Subcutaneous adipose tissue (tissue), 4 donors: ENCODE results near the gene ASIC1. TPM values are rescaled to one million over a fixed set of nuclear protein-coding genes. Genes with fewer than 3 reads are reported as not detected.

Source experiments
- total RNA-seq, 4 donors: library from RNA; depleted of rRNA; stranded (reverse); fragments of >200 nt; gene quantifications; one replicate each; pipeline ENCODE4 v1.1.0, GENCODE V29; 2016
- TF ChIP-seq, protein P1 (sequence below): fragments of 450-650 bp; IDR thresholded peaks from one replicate; pipeline ENCODE4 v1.5.1; 2016; ENCODE audit warnings: low read depth, mild to moderate bottlenecking, control low read depth, antibody characterized with exemption, moderate library complexity

Gene ASIC1
- total RNA-seq, 4 donors from 2014 or later, result 0.38 to 3.1 (median 1.0) TPM

DNA sequence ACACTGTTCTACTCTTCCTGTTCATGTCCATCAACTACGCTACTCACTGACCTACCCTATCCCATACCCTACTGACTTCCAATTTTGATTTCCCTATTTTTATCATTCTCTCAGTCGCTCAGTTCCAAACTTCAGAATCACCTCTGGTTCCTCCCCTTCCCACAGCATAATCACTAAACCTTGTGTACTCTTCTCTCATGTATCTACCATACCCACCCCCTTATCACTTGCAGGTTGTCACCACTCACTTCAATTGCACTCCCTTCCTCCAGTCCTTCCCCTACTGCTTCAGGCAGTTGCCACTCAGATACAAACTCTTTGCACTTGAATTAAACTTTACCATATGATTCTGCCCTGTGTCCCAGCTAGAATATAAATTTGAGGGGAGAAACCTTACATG, 38.4 kb upstream of the ASIC1 start:
- TF ChIP-seq, protein P1, sequence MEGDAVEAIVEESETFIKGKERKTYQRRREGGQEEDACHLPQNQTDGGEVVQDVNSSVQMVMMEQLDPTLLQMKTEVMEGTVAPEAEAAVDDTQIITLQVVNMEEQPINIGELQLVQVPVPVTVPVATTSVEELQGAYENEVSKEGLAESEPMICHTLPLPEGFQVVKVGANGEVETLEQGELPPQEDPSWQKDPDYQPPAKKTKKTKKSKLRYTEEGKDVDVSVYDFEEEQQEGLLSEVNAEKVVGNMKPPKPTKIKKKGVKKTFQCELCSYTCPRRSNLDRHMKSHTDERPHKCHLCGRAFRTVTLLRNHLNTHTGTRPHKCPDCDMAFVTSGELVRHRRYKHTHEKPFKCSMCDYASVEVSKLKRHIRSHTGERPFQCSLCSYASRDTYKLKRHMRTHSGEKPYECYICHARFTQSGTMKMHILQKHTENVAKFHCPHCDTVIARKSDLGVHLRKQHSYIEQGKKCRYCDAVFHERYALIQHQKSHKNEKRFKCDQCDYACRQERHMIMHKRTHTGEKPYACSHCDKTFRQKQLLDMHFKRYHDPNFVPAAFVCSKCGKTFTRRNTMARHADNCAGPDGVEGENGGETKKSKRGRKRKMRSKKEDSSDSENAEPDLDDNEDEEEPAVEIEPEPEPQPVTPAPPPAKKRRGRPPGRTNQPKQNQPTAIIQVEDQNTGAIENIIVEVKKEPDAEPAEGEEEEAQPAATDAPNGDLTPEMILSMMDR, result no peak

DNA sequence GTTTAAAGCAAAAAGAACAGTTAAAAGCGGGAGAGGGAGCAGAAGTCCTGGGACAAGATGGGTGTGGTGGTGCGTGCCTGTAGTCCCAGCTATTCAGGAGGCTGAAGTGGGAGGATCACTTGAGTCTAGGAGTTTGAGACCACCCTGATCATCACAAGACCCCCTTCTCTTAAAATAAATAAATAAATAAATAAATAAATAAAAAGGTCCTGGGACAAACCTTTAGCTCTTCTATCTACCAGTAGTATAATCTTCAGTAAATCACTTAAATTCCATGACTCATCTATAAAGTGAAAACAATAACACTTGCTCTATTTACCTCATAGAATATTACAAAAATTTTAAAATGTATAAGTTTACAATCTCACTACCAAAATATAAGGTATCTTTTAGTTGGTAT, 37.9 kb upstream of the ASIC1 start:
- TF ChIP-seq, protein P1, result no peak

DNA sequence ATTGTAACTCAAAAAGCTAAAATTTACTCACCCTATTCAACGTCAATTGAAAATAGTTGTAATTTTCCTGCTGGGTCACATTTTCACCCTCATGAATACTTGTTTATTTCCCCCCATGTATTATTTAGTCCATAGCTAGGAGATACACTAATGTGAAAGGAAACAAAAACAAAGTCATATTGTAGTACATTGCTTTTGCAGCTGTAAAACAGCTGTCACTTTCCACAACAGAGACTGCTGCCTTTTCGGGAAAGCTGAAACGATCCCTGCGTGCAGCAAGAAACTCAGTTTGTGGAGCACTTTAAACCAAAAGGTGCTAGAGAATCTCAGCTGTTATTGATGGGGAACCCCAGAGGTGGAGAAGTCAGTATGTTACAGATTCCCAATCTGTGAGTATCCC, 36.4 kb upstream of the ASIC1 start:
- TF ChIP-seq, protein P1, result no peak

DNA sequence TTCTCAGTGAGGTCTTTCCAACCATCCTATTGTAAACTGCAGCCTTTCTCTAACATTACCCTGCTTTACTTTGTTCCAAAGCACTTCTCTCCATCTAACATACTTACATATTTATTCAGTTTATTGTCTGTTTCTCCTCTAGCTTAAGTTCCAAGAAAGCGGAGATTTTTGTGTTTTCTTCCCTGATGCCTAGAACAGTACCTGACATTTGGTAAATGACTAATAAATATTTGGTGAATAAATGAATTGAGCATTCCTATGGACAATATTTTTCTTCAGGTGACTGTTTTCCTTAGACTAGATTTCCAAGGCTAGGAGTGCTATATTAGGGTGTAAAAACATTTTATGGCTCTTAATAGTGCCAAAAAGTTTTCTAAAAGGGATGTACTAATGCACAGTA, 34.5 kb upstream of the ASIC1 start:
- TF ChIP-seq, protein P1, result no peak

DNA sequence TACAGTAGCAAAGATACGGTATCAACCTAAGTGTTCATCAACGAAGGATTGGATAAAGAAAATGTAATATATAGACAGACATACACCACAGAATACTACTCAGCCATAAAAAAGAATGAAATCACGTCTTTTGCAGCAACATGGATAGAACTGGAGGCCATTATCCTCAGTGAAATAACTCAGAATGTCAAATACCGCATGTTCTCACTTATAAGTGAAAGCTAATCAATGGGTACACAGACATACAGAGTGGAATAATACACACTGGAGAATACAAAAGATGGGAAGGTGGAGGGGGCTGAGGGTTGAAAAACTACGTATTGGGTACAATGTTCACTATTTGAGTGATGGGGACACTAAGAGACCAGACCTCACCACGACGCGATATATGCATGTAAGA, 33.2 kb upstream of the ASIC1 start:
- TF ChIP-seq, protein P1, result no peak

DNA sequence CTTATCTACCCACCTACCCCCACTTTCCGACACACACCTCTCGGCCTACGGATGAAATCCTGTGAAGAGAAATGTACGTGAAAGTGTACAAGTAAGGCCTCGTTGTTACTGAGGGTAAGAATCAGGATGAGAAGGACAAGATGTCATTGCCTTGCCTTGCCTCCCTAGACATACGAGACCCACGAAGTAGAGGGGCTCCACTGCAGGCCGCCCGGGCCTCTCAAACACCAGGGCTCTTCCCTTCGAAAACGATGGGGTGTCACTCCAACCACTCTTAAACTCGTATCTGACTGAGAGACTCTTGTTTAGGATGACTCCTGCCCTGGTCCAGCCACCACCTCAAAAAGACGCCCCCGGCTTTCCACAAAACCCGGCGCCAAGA, 32.6 kb upstream of the ASIC1 start:
- TF ChIP-seq, protein P1, result no peak

DNA sequence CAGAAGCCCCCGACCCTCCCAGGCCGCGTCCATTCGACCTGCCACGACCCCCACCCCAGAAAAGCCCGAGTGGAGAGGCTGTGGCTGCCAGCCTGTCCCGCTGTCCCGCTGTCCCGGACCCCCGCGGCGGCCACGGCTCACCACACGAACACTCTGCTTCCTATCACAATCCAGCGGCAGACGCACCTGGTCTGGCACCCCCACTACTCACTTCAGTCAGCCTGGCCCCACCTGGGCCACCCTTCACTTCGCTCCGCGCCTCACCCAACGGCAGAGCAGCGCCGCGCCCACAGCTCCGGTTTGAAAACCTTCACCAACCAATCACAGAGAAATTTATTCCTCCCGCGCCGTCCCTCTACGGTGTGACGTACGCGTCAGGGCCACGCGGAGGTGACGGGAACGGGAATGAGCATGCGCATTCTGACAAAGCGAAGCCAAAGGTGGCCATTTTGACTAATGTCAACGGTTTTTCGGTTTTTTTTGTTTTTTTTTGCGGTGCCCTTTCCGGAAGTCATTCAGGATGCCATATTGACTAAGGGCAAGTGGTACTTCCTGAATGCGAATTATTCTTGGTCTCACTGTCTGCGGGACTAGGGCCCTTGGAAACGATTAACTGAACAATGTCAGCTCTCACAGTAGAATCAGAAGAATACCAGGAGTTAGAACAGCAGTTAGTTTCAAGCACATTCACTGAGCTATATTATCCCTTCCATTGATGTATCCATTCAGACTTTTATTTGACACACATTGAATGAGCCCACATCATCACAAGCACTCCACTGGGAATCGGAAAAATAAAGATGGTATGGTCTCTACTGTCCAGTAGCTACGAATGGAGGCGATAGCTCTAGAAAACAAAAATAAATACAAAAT, 32.0 kb upstream of the ASIC1 start, which contains the start of gene RACGAP1:
Gene RACGAP1 (minus strand): TSS at position 308 of the 873 bp plus-strand sequence. CDS start 8,779 bp downstream, outside the sequence.
- TF ChIP-seq, protein P1, result no peak
